A673 (cell line): Measurements from ENCODE around the gene KREMEN1. TPM values are rescaled to one million over a fixed set of nuclear protein-coding genes. Genes with fewer than 3 reads are reported as not detected.

ENCODE experiments used
- BruUV-seq: library from RNA; stranded (reverse); fragments of 400-500 nt; replicated peaks from 2 replicates; lab custom pipeline; 2021; lab: Mats Ljungman, UMichigan
- CTCF ChIA-PET: fragments of 300-600 bp; sonication (Branson Sonifier 250); formaldehyde crosslinking; loops from one replicate; lab custom pipeline; 2022; ENCODE audit warnings: antibody characterized with exemption; lab: Charles Lee
- POLR2A ChIA-PET: fragments of 300-600 bp; sonication (Branson Sonifier 250); formaldehyde crosslinking; loops from one replicate; lab custom pipeline; 2022; ENCODE audit warnings: antibody characterized with exemption; ENCODE audit not compliant: low non-redundant PET; lab: Charles Lee
- DNase-seq: peaks from one replicate; pipeline ENCODE4 v3.0.0-alpha.2; 2015; ENCODE audit warnings: low spot score
- H3K27ac ChIP-seq: fragments of 200-600 bp; sonication (generic); 2 replicates; pipeline ENCODE4 v1.5.1; 2016; ENCODE audit warnings: mixed run types, low read depth, mild to moderate bottlenecking, mixed read lengths, antibody characterized with exemption, low read length; ENCODE audit not compliant: poor library complexity, severe bottlenecking
- H3K27me3 ChIP-seq: fragments of 200-600 bp; sonication (generic); replicated peaks from 2 replicates; pipeline ENCODE4 v1.6.1; 2017; ENCODE audit warnings: mixed run types, low read depth, mild to moderate bottlenecking, mixed read lengths, antibody characterized with exemption, low read length; ENCODE audit not compliant: insufficient read depth, poor library complexity
- H3K36me3 ChIP-seq: fragments of 200-600 bp; sonication (generic); 2 replicates; pipeline ENCODE4 v1.6.1; 2016; ENCODE audit warnings: mixed run types, mild to moderate bottlenecking, mixed read lengths, antibody characterized with exemption, low read length; ENCODE audit not compliant: insufficient read depth, poor library complexity, severe bottlenecking
- H3K4me1 ChIP-seq: fragments of 200-600 bp; sonication (generic); 2 replicates; pipeline ENCODE4 v1.6.1; 2017; ENCODE audit warnings: mixed run types, mild to moderate bottlenecking, mixed read lengths, antibody characterized with exemption, low read length; ENCODE audit not compliant: insufficient read depth, poor library complexity, severe bottlenecking
- H3K4me3 ChIP-seq: fragments of 200-600 bp; sonication (generic); 2 replicates; pipeline ENCODE4 v1.5.1; 2016; ENCODE audit warnings: low read depth, mixed run types, mild to moderate bottlenecking, mixed read lengths, low read length; ENCODE audit not compliant: poor library complexity, severe bottlenecking
- H3K9me3 ChIP-seq: fragments of 200-600 bp; sonication (generic); 2 replicates; pipeline ENCODE4 v1.6.1; 2016; ENCODE audit warnings: mixed run types, low read depth, mild to moderate bottlenecking, mixed read lengths, antibody characterized with exemption, low read length; ENCODE audit not compliant: poor library complexity, severe bottlenecking
- CTCF ChIP-seq: fragments of 300-800, 200-600 bp; sonication (generic); conservative IDR thresholded peaks from 2 replicates; pipeline ENCODE4 v1.5.1; 2017; ENCODE audit warnings: low read depth, mild to moderate bottlenecking, antibody characterized with exemption, low read length, moderate library complexity, mixed read lengths
- EZH2 ChIP-seq: fragments of 200-600 bp; sonication (generic); IDR thresholded peaks from 2 replicates; pipeline ENCODE4 v1.6.1; 2017; ENCODE audit warnings: borderline replicate concordance, low read depth, mild to moderate bottlenecking, mixed read lengths, antibody characterized with exemption, low read length; ENCODE audit not compliant: poor library complexity, severe bottlenecking
- intact Hi-C: fragments of 100-400 bp; cut with micrococcal nuclease; formaldehyde crosslinking; loops from one replicate; pipeline ENCODE4 v1.10.0; 2022; ENCODE audit not compliant: unreplicated experiment
- total RNA-seq: library from RNA; stranded (reverse); gene quantifications from 2 replicates; pipeline ENCODE4 v1.2.3, GENCODE V29; 2021

KREMEN1 gene
- total RNA-seq, 1 experiment from 2014 or later: 4.2 TPM

GRCh38 chr22:29139965-29140782 is 67.3 kb downstream of the KREMEN1 start:
- H3K4me3 ChIP-seq: no peak overlapping the region
- intact Hi-C loops: no loop called here
- POLR2A ChIA-PET: no interaction called here
- CTCF ChIA-PET: interaction anchor here (0.6 kb wide), 1 partner anchor 230 kb away, joined by 3 read pairs; no protein-coding TSS in a partner anchor
- DNase-seq: no peak
- TF ChIP-seq CTCF: no peak
- TF ChIP-seq EZH2: no peak
- no peaks in the 10 kb centered on the region for H3K9me3 ChIP-seq
- no peaks in the 10 kb centered on the region for H3K4me1 ChIP-seq
- no TSS peak for BruUV-seq
- no peaks in the 10 kb centered on the region for H3K27me3 ChIP-seq
- H3K36me3 ChIP-seq: no peaks in the 10 kb centered on the region
- no peak overlapping the region for H3K27ac ChIP-seq

GRCh38 chr22:29141078-29141688 is 68.3 kb downstream of the KREMEN1 start:
- ChIA-PET CTCF (no interaction called here), POLR2A (no interaction called here)
- TF ChIP-seq EZH2 (no peak), CTCF (no peak)
- no TSS peak for BruUV-seq
- H3K36me3 ChIP-seq: no peaks in the 10 kb centered on the region
- no peak for DNase-seq
- intact Hi-C loops: no loop called here
- no peak overlapping the region for H3K4me3 ChIP-seq
- H3K27me3 ChIP-seq: no peaks in the 10 kb centered on the region
- H3K4me1 ChIP-seq: no peaks in the 10 kb centered on the region
- H3K9me3 ChIP-seq: no peaks in the 10 kb centered on the region
- H3K27ac ChIP-seq: no peak overlapping the region

GRCh38 chr22:29142116-29142515 is 69.3 kb downstream of the KREMEN1 start:
- no peaks in the 10 kb centered on the region for H3K27me3 ChIP-seq
- no peaks in the 10 kb centered on the region for H3K4me1 ChIP-seq
- no peaks in the 10 kb centered on the region for H3K36me3 ChIP-seq
- BruUV-seq: no TSS peak
- no peak overlapping the region for H3K4me3 ChIP-seq
- CTCF ChIA-PET: interaction anchor here (0.7 kb wide), 1 partner anchor 263 kb away, joined by 4 read pairs; no protein-coding TSS in a partner anchor
- intact Hi-C loops: no loop called here
- TF ChIP-seq CTCF (no peak), EZH2 (no peak)
- POLR2A ChIA-PET: no interaction called here
- H3K9me3 ChIP-seq: no peaks in the 10 kb centered on the region
- no peak overlapping the region for H3K27ac ChIP-seq
- no peak for DNase-seq
